GM12873 (cell line): ENCODE data around the gene KCTD6.

Experiments
- CTCF ChIP-seq: IDR thresholded peaks from 2 replicates; pipeline ENCODE4 v1.5.1; 2012; ENCODE audit warnings: low read depth, mild to moderate bottlenecking, moderate library complexity, low read length, control low read depth; ENCODE audit not compliant: insufficient read depth; ENCODE audit errors: missing control alignments

Gene KCTD6

GRCh38 chr3:58535531-58536500 is 43.9 kb downstream of the KCTD6 start:
- no peak for TF ChIP-seq CTCF

- no peak for TF ChIP-seq CTCF
Measured at GRCh38 chr3:58536501-58537411, 44.9 kb downstream of the KCTD6 start, which contains the start of gene ACOX2. Gene ACOX2 (minus strand): TSS chr3:58537190. CDS start chr3:58535106, 2,084 bp downstream.

- TF ChIP-seq CTCF, result no peak
Measured at GRCh38 chr3:58537412-58538301, 45.8 kb downstream of the KCTD6 start.

- TF ChIP-seq CTCF, result no peak
Measured at GRCh38 chr3:58539626-58540025, 47.7 kb downstream of the KCTD6 start.

GRCh38 chr3:58540176-58540858 is 48.4 kb downstream of the KCTD6 start:
- no peak for TF ChIP-seq CTCF

GRCh38 chr3:58544541-58544940 is 52.6 kb downstream of the KCTD6 start:
- TF ChIP-seq CTCF, result no peak
